Tibial nerve (tissue), 4 donors: ENCODE data around the gene XPO4.

ENCODE experiments used
- CTCF ChIP-seq, 5 experiments: fragments of 200-600 bp in 3 of 5; fragments of 450-650 bp in 2 of 5; sonication (generic) in 3 of 5; IDR thresholded peaks; one replicate each; pipeline ENCODE4 v1.5.1; 2016 to 2019; ENCODE audit warnings: antibody characterized with exemption in 5 of 5, mild to moderate bottlenecking in 3 of 5, moderate library complexity in 2 of 5
- EP300 ChIP-seq, 2 donors: sonication (generic); formaldehyde crosslinking; IDR thresholded peaks; one replicate each; pipeline ENCODE4 v1.6.1; 2017; ENCODE audit warnings: antibody characterized with exemption in 2 of 2, mild to moderate bottlenecking in 1 of 2
- POLR2A ChIP-seq, 2 donors: fragments of 450-650 bp; IDR thresholded peaks; one replicate each; pipeline ENCODE4 v1.6.1; 2017; ENCODE audit warnings: antibody characterized with exemption in 2 of 2, mild to moderate bottlenecking in 2 of 2, moderate library complexity in 2 of 2

GRCh38 chr13:20823071-20823470, 79.5 kb downstream of the XPO4 start:
- TF ChIP-seq CTCF (IDR thresholded peaks at IDR 0.05), result no peak
- TF ChIP-seq EP300 (IDR thresholded peaks at IDR 0.05), result no peak
- TF ChIP-seq POLR2A (IDR thresholded peaks at IDR 0.05), result no peak
